Measurements from ENCODE around the gene NR3C2.

GRCh38 chr4:148425327-148426110, 16.7 kb downstream of the NR3C2 start:
- TF ChIP-seq CTCF (IDR thresholded peaks at IDR 0.05) (no peak), POLR2A (IDR thresholded peaks at IDR 0.05) (no peak), POLR2AphosphoS5 (IDR thresholded peaks at IDR 0.05) (no peak)

Measured in prostate gland (tissue), 2 donors.